ENCODE data around the gene MOCS2.
"Not testable (repeated sequence)": the region's sequence is repeated elsewhere in the genome, so short reads cannot be mapped to it uniquely, and the experiment has no call there.

MOCS2 gene

GRCh38 chr5:53109443-53110127 is at the start of gene MOCS2:
TSS of gene MOCS2 (minus strand) at chr5:53109757. CDS start at chr5:53107174, 2,583 bp downstream.
- DNase-seq, result peak; percentile 93

GRCh38 chr5:53151713-53152458 is 42.3 kb upstream of the MOCS2 start:
- DNase-seq, result no peak

GRCh38 chr5:53133020-53133419 is 23.5 kb upstream of the MOCS2 start:
- no peak for DNase-seq

GRCh38 chr5:53130266-53130665 is 20.7 kb upstream of the MOCS2 start:
- no peak for DNase-seq

GRCh38 chr5:53128481-53128880 is 18.9 kb upstream of the MOCS2 start:
- no peak for DNase-seq

GRCh38 chr5:53127107-53127506 is 17.6 kb upstream of the MOCS2 start:
- DNase-seq, result no peak

- no peak for DNase-seq
Measured at GRCh38 chr5:53126521-53126920, 17.0 kb upstream of the MOCS2 start.

GRCh38 chr5:53123702-53124101 is 14.1 kb upstream of the MOCS2 start:
- DNase-seq, result no peak

GRCh38 chr5:53120165-53120564 is 10.6 kb upstream of the MOCS2 start:
- no peak for DNase-seq

- DNase-seq, result no peak
Measured at GRCh38 chr5:53118879-53119278, 9.3 kb upstream of the MOCS2 start.

GRCh38 chr5:53116597-53116996 is 7.0 kb upstream of the MOCS2 start:
- DNase-seq, result no peak

GRCh38 chr5:53114988-53115387 is 5.4 kb upstream of the MOCS2 start:
- DNase-seq, result no peak

- DNase-seq, result no peak
Measured at GRCh38 chr5:53113947-53114346, 4.4 kb upstream of the MOCS2 start.

- DNase-seq, result no peak
Measured at GRCh38 chr5:53112909-53113308, 3.4 kb upstream of the MOCS2 start.

GRCh38 chr5:53112307-53112706 is 2.8 kb upstream of the MOCS2 start:
- not testable (repeated sequence) for DNase-seq

- no peak for DNase-seq
Measured at GRCh38 chr5:53111139-53111538, 1.6 kb upstream of the MOCS2 start.

- DNase-seq, result peak; percentile 13
Measured at GRCh38 chr5:53110156-53110555, 599 bp upstream of the MOCS2 start.

- no peak for DNase-seq
Measured at GRCh38 chr5:53109056-53109442, 508 bp downstream of the MOCS2 start.

GRCh38 chr5:53105611-53106300 is 3.8 kb downstream of the MOCS2 start:
- no peak for DNase-seq

GRCh38 chr5:53100606-53101005 is 9.0 kb downstream of the MOCS2 start:
- no peak for DNase-seq

- DNase-seq, result no peak
Measured at GRCh38 chr5:53099546-53099945, 10.0 kb downstream of the MOCS2 start.

GRCh38 chr5:53095931-53096525 is 13.5 kb downstream of the MOCS2 start:
- peak; percentile 78 for DNase-seq

- no peak for DNase-seq
Measured at GRCh38 chr5:53095217-53095616, 14.3 kb downstream of the MOCS2 start.

GRCh38 chr5:53092242-53092641 is 17.3 kb downstream of the MOCS2 start:
- DNase-seq, result no peak

Data from activated CD4-positive, alpha-beta T cell treated with anti-CD3 and anti-CD28 coated beads for 48 hours (primary cell).